ENCODE results near the gene ZC3H4. TPM values are rescaled to one million over a fixed set of nuclear protein-coding genes. Genes with fewer than 3 reads are reported as not detected.
A peak's percentile ranks its signal among the peaks of the same experiment; 100 is the strongest.

Gene ZC3H4
- total and polyA plus RNA-seq, 9 of the 15 experiments (the other 6 are each of a cell fraction or from before 2014, with no cell fraction given) = 2.2 to 75.6 (median 18.3) TPM

GRCh38 chr19:47130589-47131227 is 17.1 kb upstream of the ZC3H4 start, which contains the start of gene SAE1 (continued):
- TF ChIP-seq PBX2 (CRISPR knock-in tag; IDR thresholded peaks at IDR 0.05; ENCODE audit: low read depth) = no peak
- no peak for TF ChIP-seq PBX2 (tag; conservative IDR thresholded peaks at IDR 0.05; ENCODE audit: low read depth)
- no peak for TF ChIP-seq NR0B1 (IDR thresholded peaks at IDR 0.05; ENCODE audit: partially characterized antibody)
- TF ChIP-seq KLF6 (CRISPR knock-in tag; IDR thresholded peaks at IDR 0.05; ENCODE audit: borderline replicate concordance) = peak; percentile 58; the same call in 1 of the 2 replicates
- TF ChIP-seq EP300 (IDR thresholded peaks at IDR 0.05; ENCODE audit: low read length) = peak; percentile 32; the same call in 1 of the 2 replicates
- no peak for TF ChIP-seq SMARCE1 (IDR thresholded peaks at IDR 0.05)
- TF ChIP-seq PRDM10 (IDR thresholded peaks at IDR 0.05; ENCODE audit: partially characterized antibody) = peak; percentile 35
- peak; percentile 98 for TF ChIP-seq MBD1 (CRISPR knock-in tag; IDR thresholded peaks at IDR 0.05)
- TF ChIP-seq MYBL2 (IDR thresholded peaks at IDR 0.05; ENCODE audit: low read depth) = peak; percentile 92
- peak; percentile 37; the same call in 1 of the 2 replicates for TF ChIP-seq MYBL2 (CRISPR knock-in tag; IDR thresholded peaks at IDR 0.05; ENCODE audit: borderline replicate concordance)
- no peak for TF ChIP-seq KLF10 (CRISPR knock-in tag; IDR thresholded peaks at IDR 0.05)
- TF ChIP-seq SRSF1 (IDR thresholded peaks at IDR 0.05; ENCODE audit: low read depth, low read length) = no peak
- TF ChIP-seq PURB (CRISPR knock-in tag; IDR thresholded peaks at IDR 0.05; ENCODE audit: low read depth) = no peak
- TF ChIP-seq MAZ (CRISPR knock-in tag; conservative IDR thresholded peaks at IDR 0.05 in 1 of 2, IDR thresholded peaks at IDR 0.05 in 1 of 2) = peak in 1 of 2 experiments; percentile 75; a peak in 2 of 4 replicates
- peak; percentile 89; the same call in 1 of the 2 replicates for TF ChIP-seq GTF2E2 (tag; IDR thresholded peaks at IDR 0.05)
- TF ChIP-seq RBM14 (IDR thresholded peaks at IDR 0.05; ENCODE audit: borderline replicate concordance, insufficient read depth, low read depth, low read length) = no peak
- TF ChIP-seq NFRKB (IDR thresholded peaks at IDR 0.05; ENCODE audit: low read depth) = peak; percentile 93; the same call in 1 of the 2 replicates
- peak; percentile 76 for TF ChIP-seq POU5F1 (IDR thresholded peaks at IDR 0.05; ENCODE audit: borderline replicate concordance, low read depth, low read length, partially characterized antibody)
